Measurements from ENCODE around the gene PCDH19.

GRCh38 chrX:100299559-100299958 lies 110.5 kb downstream of the PCDH19 start:
- TF ChIP-seq EZH2 (IDR thresholded peaks at IDR 0.05) (no peak), POLR2AphosphoS5 (IDR thresholded peaks at IDR 0.05; ENCODE audit: borderline replicate concordance, low read depth, low read length) (no peak)

All from SK-N-MC (cell line).